ENCODE results near the gene ARL6. TPM values are rescaled to one million over a fixed set of nuclear protein-coding genes. Genes with fewer than 3 reads are reported as not detected.

Gene ARL6, protein sequence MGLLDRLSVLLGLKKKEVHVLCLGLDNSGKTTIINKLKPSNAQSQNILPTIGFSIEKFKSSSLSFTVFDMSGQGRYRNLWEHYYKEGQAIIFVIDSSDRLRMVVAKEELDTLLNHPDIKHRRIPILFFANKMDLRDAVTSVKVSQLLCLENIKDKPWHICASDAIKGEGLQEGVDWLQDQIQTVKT
- total RNA-seq (10 to 100 TPM in 1 of 7 donors, 1 to 10 TPM in 6; 5.4 to 11.9 (median 7.1) TPM), polyA plus RNA-seq (1 to 10 TPM; 2.6 to 5.5 TPM)
- long read RNA-seq, donor 1, full-length matches to known transcripts: 2 of 3 reads
- long read RNA-seq, donor 1, partial matches to known transcripts: 0 of 3 reads
- long read RNA-seq, donor 1, other reads (novel, unspliced or antisense): 1 of 3 reads
- long read RNA-seq, donor 2, full-length matches to known transcripts: 3 of 3 reads
- long read RNA-seq, donor 2, partial matches to known transcripts: 0 of 3 reads
- long read RNA-seq, donor 2, other reads (novel, unspliced or antisense): 0 of 3 reads
- long read RNA-seq, donor 3, full-length matches to known transcripts: 14 of 17 reads
- long read RNA-seq, donor 3, partial matches to known transcripts: 0 of 17 reads
- long read RNA-seq, donor 3, other reads (novel, unspliced or antisense): 3 of 17 reads

DNA sequence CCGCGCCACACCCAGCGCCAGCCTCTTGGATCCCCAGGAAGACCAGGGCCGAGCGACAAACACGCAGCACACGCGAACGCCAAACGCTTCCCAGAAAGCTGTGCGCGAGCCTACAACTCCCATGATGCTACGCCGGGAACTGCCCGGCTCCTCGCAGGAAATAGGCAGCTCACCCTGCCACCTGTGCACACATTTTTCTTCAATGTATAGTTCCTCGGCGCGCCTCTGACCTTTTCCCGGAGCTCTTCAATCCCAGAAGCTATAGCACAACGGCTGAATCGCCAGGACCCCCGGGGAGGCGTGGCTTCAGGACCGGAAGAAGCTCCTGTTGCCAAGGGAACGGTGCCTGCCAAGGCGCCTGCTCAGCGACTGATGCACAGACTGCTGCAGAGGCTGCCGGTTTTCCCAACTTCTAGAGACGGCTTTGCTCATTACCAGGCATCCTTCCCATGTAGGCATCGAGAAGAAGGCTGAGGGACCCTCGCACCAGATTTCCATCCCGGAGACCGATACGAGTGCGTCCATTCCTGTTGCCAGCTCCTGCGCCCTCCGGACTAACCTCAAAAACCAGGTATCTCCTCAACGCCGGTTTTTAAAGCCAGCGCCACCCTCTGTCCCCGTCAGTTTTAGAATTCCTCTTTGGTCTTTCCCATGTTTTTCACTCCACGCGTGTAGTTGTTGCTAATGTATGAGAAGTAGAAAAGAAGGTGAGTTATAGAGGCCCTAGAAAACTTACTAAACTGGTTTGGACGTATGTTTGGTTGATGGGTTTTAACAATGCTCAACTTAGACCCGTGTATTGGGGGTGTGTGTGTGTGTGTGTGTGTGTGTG lies at the start of gene ARL6:
TSS of gene ARL6 (plus strand) at position 352 of the 832 bp plus-strand sequence. CDS start 3,350 bp downstream, outside the sequence.
- Histone ChIP-seq H3K27me3 (no peaks in the 10 kb centered on the region), H3K4me3 (peak within 1 kb of the TSS; percentile 86), H3K4me1 (ENCODE audit: insufficient read depth) (peaks cover 3% of the 10 kb centered on the region), H3K27ac (peak within 1 kb of the TSS in 1 of 2 donors; percentile 37), H3K36me3 (no peaks in the 10 kb centered on the region), H3K9me3 (no peaks in the 10 kb centered on the region)
- peak; percentile 81 to 89 (median 84) for DNase-seq
- TF ChIP-seq POLR2A (IDR thresholded peaks at IDR 0.05): peak; percentile 31
- TF ChIP-seq, protein P1, sequence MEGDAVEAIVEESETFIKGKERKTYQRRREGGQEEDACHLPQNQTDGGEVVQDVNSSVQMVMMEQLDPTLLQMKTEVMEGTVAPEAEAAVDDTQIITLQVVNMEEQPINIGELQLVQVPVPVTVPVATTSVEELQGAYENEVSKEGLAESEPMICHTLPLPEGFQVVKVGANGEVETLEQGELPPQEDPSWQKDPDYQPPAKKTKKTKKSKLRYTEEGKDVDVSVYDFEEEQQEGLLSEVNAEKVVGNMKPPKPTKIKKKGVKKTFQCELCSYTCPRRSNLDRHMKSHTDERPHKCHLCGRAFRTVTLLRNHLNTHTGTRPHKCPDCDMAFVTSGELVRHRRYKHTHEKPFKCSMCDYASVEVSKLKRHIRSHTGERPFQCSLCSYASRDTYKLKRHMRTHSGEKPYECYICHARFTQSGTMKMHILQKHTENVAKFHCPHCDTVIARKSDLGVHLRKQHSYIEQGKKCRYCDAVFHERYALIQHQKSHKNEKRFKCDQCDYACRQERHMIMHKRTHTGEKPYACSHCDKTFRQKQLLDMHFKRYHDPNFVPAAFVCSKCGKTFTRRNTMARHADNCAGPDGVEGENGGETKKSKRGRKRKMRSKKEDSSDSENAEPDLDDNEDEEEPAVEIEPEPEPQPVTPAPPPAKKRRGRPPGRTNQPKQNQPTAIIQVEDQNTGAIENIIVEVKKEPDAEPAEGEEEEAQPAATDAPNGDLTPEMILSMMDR (IDR thresholded peaks at IDR 0.05): no peak
- no peak for TF ChIP-seq EP300 (IDR thresholded peaks at IDR 0.05)
- 0 to 1% (median 1%) methylated on average over 45 to 46 of the region's 46 CpGs for WGBS, 3 donors
- intact Hi-C loops (cut with DNase I): no loop called here

DNA sequence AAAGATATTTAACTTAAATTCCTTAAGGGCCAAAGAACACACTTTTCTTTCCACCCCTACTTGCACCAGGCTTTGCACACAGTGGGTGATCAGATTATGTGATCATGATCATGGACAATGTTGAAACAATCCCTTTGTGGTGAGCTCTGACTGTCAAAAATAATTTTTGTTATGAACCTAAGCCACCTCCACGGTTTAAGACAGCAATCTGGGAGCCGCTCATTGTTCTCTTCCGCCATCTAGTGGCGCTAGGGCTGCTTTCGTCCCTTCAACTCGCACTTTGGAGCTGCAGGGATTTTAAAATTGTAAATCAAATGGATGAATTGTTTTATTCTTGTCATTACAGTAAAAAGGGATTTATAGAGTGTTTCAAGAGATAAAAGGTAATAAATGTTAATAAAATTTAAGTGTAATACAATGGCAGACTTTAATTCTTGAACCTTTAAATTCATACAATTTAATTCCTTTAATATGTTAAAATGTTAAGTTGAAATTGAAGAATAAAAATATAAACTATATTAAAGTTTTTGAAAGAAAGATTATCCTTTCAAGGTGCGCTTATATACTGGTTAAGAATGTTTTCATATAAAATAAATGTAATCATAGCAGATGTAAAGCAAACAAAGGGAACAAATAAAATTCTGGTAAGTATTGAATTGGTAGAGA lies 45.3 kb upstream of the ARL6 start:
- Histone ChIP-seq H3K4me1 (ENCODE audit: insufficient read depth) (no peaks in the 10 kb centered on the region), H3K36me3 (no peaks in the 10 kb centered on the region), H3K4me3 (no peak overlapping the region), H3K9me3 (no peaks in the 10 kb centered on the region), H3K27ac (no peak overlapping the region), H3K27me3 (no peaks in the 10 kb centered on the region)
- WGBS, 3 donors: 6% methylated on average over 7 of the region's 7 CpGs
- intact Hi-C loops (cut with DNase I): no loop called here
- TF ChIP-seq EP300 (IDR thresholded peaks at IDR 0.05): no peak
- TF ChIP-seq, protein P1 (IDR thresholded peaks at IDR 0.05): peak; percentile 24 to 59 (median 51)
- DNase-seq: peak; percentile 47 to 71 (median 65)

DNA sequence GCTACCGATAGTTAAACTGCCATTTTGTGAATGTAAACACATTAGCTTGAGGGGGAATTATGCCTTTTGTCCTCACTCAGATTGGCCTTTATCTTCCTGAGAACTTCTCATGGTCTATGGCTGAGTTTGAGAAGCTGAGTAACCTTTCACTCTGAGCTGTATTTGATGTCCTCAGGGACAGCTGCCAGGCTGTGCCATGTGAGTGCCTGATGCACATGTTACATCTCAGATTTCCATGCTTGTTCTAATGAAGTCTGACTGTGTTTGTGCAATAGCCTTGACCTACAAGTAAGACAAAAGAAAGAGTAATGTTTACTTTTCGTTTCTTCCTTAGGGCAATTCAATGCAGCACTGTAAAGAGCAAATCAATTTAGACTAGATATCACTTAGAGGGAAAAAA lies 44.1 kb upstream of the ARL6 start:
- intact Hi-C loops (cut with DNase I): no loop called here
- H3K4me1 ChIP-seq (ENCODE audit: insufficient read depth): no peaks in the 10 kb centered on the region
- TF ChIP-seq EP300 (IDR thresholded peaks at IDR 0.05) (no peak), POLR2A (IDR thresholded peaks at IDR 0.05) (no peak)
- TF ChIP-seq, protein P1 (IDR thresholded peaks at IDR 0.05): no peak
- no peak overlapping the region for H3K27ac ChIP-seq
- H3K27me3 ChIP-seq: no peaks in the 10 kb centered on the region
- no peaks in the 10 kb centered on the region for H3K36me3 ChIP-seq
- 55 to 69% (median 60%) methylated on average over 2 of the region's 2 CpGs for WGBS, 3 donors
- DNase-seq: no peak
- H3K4me3 ChIP-seq: no peak overlapping the region
- no peaks in the 10 kb centered on the region for H3K9me3 ChIP-seq

DNA sequence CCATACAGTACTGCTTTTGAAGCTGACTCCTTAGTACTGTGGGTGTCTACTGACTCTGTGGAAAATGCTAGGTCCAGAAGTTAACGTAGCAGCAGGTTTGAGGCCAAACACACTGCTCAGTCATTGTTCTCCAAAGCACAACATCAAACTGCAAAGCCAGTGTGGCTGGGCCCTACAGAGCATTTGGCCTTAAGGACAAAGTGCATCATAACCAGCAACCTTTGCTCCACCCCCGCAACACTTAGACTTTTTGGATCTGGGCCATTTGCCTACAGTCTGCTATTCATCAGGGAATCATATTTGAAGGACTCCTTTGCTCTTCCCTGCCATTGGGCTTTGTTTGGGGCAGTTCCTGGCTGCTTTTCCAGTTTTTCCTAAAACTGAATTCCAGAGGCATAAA lies 43.1 kb upstream of the ARL6 start:
- TF ChIP-seq, protein P1 (IDR thresholded peaks at IDR 0.05): no peak
- no peak for TF ChIP-seq POLR2A (IDR thresholded peaks at IDR 0.05)
- TF ChIP-seq EP300 (IDR thresholded peaks at IDR 0.05): no peak
- Histone ChIP-seq H3K36me3 (no peaks in the 10 kb centered on the region), H3K27me3 (no peaks in the 10 kb centered on the region), H3K27ac (no peak overlapping the region), H3K9me3 (no peaks in the 10 kb centered on the region), H3K4me1 (ENCODE audit: insufficient read depth) (no peaks in the 10 kb centered on the region), H3K4me3 (no peak overlapping the region)
- intact Hi-C loops (cut with DNase I): no loop called here
- 76 to 91% (median 83%) methylated on average over 2 of the region's 2 CpGs for WGBS, 3 donors
- no peak for DNase-seq
